Measurements from ENCODE around the gene CASZ1.

Gene CASZ1

DNA sequence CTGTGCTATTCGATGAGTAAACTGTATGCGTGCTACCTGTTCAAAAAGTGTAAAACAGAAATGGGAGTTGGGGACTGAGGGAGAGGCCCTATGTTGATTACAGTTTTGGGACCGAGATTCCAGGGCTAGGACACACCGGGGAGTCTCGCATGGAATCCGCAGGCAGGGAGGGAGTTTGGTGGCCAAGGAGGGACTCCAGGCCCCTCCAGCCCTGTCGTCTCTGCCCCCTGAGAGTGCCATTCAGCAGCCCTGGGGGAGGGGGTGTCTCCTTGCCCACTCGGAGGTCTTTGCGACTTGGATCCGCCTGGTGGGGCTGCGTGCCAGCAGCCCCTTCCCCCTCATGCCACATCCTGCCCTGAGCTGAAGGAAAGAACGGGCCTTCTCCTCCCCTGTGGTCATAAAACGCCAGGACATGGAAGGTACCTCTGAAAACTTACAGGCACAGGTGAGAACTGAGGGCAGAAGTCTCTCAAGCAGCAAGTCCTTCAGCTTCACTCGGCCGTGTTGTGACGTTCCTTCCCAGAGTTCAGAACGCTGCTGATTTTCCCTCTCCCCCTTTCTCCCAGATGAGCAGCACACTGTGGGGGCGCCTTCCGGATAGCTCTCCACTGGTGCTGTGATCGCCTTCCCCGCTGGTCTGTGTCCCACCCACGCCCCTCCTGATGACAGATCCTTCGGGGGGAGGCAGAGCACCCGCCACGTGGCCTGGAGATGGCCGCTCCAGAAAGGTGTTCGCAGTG lies 180.3 kb downstream of the CASZ1 start:
- DNase-seq, result no peak

GRCh38 chr1:10615332-10615731 lies 181.1 kb downstream of the CASZ1 start:
- DNase-seq, result no peak

DNA sequence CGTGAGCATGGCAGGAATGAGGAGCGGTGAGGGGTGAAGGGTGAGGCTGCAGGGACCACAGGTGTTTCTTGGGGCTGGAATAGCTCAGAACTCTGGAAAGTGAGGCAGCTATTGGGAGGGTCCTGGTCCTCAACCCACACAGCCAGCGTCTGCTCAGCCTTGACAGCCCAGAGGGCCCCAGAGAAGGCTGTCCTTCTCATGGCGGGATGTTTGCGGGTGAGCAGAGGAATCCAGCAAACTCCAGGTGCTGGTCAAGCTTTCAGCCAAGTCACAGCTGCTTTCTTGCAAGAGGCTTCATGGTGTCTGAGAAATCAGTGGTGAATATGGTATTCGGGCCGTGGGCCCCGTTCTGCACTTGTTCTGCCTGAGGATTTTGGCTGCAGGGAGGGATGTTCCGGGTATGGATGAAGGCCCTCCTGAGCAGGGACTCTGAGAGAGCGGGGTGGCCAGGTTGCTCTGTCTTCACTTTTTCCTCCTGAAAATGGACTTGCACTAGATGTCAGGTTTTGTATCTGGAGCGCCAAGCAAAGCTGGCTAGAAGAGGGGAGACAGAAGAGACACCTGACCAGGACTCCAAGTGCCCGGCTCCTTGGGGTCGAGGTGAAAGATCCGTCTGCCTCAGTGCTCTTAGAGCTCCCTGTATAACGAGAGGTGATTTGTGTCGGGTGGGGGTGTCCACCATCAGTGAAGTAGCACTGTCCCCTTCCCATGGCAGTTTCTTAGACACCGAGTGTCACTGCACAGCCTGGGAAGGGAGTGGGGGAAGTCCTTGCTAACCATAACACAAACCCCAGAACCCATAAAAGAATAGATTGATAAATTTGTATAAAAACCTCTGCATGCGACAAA lies 181.8 kb downstream of the CASZ1 start:
- no peak for DNase-seq

DNA sequence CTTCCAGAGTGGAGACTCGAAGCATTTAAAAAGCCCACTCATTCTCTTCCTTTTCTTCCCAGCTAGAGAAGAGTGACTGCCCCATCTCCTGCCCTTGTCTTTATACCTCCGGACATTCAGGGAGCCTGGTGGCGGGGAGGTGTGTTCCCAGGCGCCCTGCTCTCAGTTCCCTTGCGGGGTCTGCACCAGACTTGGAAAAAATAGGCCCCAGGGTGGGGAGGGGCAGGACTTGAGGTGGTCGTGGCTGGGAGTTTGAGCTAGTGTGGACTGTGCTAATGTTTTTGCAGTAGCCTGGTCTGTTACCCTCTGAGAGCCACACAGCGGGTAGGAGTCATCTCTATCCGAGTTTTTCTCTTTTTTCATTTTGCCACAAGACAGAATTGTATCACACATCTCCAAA lies 182.6 kb downstream of the CASZ1 start:
- DNase-seq, result no peak

- no peak for DNase-seq
Observed at GRCh38 chr1:10613340-10613739, 183.1 kb downstream of the CASZ1 start.

GRCh38 chr1:10612436-10613160 lies 183.8 kb downstream of the CASZ1 start:
- DNase-seq, result no peak

GRCh38 chr1:10610901-10611600 lies 185.4 kb downstream of the CASZ1 start:
- no peak for DNase-seq

GRCh38 chr1:10608690-10609089 lies 187.8 kb downstream of the CASZ1 start:
- DNase-seq, result no peak

DNA sequence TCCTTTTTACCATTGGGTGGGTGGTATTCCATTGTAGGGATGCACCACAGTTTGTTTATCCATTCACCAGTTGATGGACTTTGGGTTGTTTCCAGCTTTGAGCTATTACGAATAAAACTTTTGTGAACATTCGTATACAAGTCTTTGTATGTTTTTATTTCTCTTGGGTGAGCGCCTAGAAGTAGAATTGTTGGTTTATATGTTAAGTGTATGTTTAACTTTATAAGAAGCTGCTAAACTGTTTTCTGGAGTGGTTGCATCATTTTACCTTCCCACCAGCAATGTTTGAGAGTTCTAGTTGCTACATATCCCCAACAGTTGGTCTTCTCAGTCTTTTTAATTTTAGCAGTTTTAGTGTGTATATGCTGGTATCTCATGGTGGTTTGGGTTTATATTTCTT lies 189.2 kb downstream of the CASZ1 start:
- no peak for DNase-seq

GRCh38 chr1:10606064-10606463 lies 190.4 kb downstream of the CASZ1 start:
- DNase-seq, result no peak

DNA sequence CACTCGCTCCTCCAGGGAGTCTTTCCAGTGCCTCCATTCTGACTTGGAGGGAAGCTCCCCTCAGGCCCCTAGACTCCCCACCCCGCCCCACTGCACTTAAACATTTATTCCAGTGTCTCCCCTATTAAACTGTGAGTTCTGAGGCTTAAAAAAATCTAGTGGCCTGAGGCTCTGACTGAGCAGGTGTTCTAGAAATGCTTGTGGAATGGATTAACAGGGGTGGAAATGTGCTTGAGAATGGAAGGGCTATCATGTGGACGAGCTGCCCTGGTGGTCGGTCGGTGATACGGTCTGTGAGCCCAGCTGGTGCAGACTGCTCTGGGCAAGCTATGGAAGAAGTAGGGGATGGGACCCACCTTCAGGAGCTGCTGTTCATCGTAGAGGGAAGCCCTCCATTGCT lies 191.5 kb downstream of the CASZ1 start:
- DNase-seq, result no peak

DNA sequence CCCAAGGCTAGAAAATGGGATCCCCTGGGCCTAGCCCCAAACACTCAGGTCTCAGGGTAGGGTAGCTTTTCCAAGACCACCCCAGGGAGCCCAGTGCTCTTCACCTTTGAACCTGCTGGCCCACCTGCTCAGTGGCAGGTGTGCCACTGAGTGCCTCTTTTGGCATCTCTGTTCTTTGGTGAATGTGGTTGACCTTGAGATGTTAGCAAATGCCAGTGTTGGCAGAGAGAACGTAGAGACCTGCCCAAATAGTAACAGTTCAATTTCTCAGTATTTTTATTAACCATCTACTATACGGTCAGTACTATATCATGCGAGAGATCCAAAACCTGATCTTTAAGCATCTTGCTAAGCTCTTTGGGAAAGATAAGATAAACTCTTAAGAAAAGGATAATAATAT lies 193.5 kb downstream of the CASZ1 start:
- DNase-seq, result no peak

DNA sequence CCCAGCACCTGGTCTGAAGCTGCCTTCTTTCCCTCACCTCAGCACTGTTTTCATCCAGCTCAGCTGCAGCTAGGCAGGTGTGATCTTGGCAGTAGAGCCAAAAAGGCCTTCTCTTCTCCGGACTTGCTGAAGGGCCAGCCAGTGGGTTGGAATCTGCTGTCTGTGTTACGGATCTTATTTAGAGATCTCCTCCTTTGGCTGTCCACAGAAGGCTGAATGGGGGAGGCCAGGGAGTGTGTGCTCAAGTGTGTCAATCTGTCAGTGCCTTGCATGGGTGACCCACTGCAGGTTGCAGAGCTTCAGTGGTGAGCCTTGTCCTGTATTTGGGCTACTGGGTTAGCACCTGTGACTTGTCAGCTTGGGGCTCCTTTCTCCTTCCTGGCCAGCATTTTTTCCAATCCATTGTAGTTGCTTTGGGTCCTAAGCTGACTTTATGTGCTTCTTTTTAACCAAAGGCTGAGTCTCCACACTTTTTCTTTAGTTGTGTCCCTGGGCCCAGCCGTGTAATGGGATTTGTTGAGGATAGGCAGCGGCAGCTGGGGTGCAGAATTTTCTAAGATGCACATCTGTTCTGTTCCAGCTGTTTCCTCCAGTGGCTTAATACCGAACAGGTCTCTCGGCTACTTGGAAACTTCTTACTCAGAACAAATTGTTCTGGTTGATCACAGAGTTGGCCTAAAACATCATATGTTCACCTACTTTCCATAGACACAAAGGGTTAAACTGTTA lies 194.9 kb downstream of the CASZ1 start:
- no peak for DNase-seq

DNA sequence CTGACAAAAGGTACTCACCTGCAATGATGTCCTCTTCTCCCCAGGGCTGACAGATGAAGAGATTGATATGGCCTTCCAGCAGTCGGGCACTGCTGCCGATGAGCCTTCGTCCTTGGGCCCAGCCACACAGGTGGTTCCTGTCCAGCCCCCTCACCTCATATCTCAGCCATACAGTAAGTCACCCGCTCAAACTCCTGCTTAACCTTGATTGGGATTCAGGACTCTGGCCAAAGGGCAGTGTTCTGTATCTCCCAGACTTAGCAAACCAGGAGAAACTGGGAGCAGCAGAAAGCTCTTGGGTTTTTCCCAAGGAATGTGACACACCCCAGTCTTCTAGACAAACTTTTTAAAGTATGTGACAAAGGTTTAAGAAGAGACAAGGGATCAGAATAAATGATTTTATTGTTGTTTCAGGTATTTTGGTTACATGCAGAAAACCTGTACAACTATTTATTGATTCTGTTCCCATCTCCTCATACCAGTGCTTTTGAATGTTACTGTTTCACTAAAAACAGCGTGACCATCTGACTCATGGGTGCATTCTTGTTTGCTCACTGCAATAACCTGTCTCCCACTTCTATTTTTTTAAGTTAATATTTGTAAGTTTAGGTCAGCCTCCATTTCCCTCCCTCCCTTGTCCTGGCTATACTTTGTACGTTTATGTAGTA lies 197.1 kb downstream of the CASZ1 start:
- DNase-seq, result peak; percentile 51

DNA sequence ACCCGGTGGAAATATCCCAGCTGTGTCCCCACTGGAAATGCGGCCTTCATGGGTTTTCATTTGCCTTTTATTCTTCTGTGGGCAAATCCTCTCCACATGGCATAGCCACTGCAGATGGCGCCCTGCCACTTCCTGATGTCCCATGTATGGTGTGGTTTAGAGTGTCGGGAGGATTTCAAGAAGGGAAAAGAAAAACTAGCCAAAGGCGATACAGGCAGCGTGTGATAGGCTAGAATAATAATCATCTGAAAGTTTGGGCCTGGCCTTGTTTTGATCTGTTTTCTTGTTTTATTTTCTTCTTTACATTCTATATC lies 198.1 kb downstream of the CASZ1 start:
- DNase-seq, result no peak

- no peak for DNase-seq
Observed at GRCh38 chr1:10597492-10598388, 198.7 kb downstream of the CASZ1 start.

DNA sequence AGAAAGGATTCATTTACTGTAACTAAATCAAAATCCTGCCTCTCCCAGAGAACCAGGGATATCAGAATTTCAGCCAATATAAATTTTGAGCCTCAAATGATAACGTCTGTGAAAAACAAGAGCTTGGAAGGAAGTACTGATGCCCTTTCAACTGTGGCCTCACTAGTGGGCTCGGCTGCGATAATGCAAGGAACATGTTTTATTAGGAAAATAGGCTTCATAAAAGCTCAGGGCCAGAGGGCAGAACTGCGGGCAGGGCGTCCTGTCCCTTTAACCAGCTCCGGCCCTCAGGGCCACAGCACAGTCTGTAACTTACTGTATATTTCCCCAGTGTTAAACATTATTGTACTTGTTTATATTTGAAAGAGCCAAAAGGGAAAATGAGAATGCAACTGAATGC lies 199.7 kb downstream of the CASZ1 start:
- DNase-seq, result no peak

- no peak for DNase-seq
Observed at GRCh38 chr1:10594595-10595223, 201.7 kb downstream of the CASZ1 start.

DNA sequence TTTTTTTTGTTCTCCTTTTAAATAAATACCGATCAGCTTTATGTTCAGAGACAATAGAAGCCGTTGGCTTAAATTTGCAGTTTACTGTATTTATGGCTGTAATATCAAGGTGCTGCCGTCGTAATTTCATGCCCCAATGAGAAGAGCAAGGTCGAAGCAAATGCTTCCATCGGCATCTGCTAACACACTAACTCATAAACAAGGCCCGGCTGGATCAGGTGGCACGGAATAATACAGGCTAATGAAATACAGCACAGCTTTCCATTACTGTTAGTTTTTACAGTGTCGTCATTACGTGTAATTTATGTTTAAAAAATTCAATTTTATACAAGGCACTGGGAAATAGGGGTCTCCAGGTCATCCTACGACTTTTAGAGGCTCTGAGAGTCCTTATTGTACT lies 202.7 kb downstream of the CASZ1 start:
- DNase-seq, result no peak

DNA sequence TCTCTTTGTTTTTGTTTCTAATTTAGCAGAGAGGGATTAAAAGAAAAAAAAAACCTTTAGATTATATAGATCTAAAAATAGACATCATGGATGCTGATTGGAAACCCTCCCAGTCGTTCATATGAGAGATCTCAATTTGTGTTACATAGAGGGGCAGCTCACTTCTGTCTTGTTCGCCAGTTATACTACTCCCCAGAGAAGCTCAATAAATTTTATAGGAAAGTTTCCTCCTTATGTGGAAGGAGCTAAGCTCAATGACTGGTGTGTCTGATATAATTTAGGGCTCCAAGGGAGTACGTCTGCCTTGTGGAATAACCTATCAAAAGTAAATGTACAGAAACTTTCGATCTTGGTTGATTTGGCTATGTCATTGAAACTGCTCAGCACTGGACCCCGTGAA lies 204.1 kb downstream of the CASZ1 start:
- DNase-seq, result no peak
